Parathyroid adenoma (tissue), 2 donors: ENCODE results near the gene TYROBP.

Source experiments
- H2AFZ ChIP-seq: fragments of 300-600 bp; sonication (generic); one replicate; pipeline ENCODE4 v1.7.0; 2017; ENCODE audit warnings: antibody characterized with exemption, mild to moderate bottlenecking
- H3K27ac ChIP-seq: fragments of 300-600 bp; sonication (generic); one replicate; pipeline ENCODE4 v1.7.0; 2017
- H3K27me3 ChIP-seq: fragments of 300-600 bp; sonication (generic); one replicate; pipeline ENCODE4 v1.7.0; 2017; ENCODE audit warnings: low read length; ENCODE audit not compliant: control insufficient read depth, insufficient read depth
- H3K36me3 ChIP-seq: fragments of 300-600 bp; sonication (generic); one replicate; pipeline ENCODE4 v1.7.0; 2017; ENCODE audit warnings: low read length; ENCODE audit not compliant: control insufficient read depth, insufficient read depth
- H3K4me1 ChIP-seq: fragments of 300-600 bp; sonication (generic); one replicate; pipeline ENCODE4 v1.7.0; 2017; ENCODE audit warnings: control low read depth
- H3K4me2 ChIP-seq: fragments of 300-600 bp; sonication (generic); one replicate; pipeline ENCODE4 v1.7.0; 2017; ENCODE audit warnings: low read length
- H3K4me3 ChIP-seq: fragments of 300-600 bp; sonication (generic); one replicate; pipeline ENCODE4 v1.7.0; 2017; ENCODE audit warnings: low read depth, low read length
- H3K79me2 ChIP-seq: fragments of 300-600 bp; sonication (generic); one replicate; pipeline ENCODE4 v1.7.0; 2017; ENCODE audit warnings: control low read depth
- H3K9ac ChIP-seq: fragments of 300-600 bp; sonication (generic); one replicate; pipeline ENCODE4 v1.7.0; 2017; ENCODE audit warnings: mild to moderate bottlenecking
- H3K9me3 ChIP-seq: fragments of 300-600 bp; sonication (generic); one replicate; pipeline ENCODE4 v1.7.0; 2017; ENCODE audit warnings: low read length; ENCODE audit not compliant: control insufficient read depth
- TF ChIP-seq, protein P1 (sequence below): fragments of 300-600 bp; sonication (generic); IDR thresholded peaks from one replicate; pipeline ENCODE4 v1.7.0; 2017; ENCODE audit warnings: antibody characterized with exemption, mild to moderate bottlenecking
- donor health status: primary hyperparathyroidism.

TYROBP gene

GRCh38 chr19:35921012-35921411, 12.9 kb upstream of the TYROBP start:
- Histone ChIP-seq H3K79me2 (no peaks in the 10 kb centered on the region), H3K4me2 (no peak overlapping the region), H3K4me1 (no peaks in the 10 kb centered on the region), H2AFZ (no peak overlapping the region), H3K4me3 (no peak overlapping the region), H3K36me3 (no peaks in the 10 kb centered on the region), H3K27me3 (no peaks in the 10 kb centered on the region), H3K9ac (no peak overlapping the region), H3K27ac (no peak overlapping the region), H3K9me3 (no peaks in the 10 kb centered on the region)
- TF ChIP-seq, protein P1, sequence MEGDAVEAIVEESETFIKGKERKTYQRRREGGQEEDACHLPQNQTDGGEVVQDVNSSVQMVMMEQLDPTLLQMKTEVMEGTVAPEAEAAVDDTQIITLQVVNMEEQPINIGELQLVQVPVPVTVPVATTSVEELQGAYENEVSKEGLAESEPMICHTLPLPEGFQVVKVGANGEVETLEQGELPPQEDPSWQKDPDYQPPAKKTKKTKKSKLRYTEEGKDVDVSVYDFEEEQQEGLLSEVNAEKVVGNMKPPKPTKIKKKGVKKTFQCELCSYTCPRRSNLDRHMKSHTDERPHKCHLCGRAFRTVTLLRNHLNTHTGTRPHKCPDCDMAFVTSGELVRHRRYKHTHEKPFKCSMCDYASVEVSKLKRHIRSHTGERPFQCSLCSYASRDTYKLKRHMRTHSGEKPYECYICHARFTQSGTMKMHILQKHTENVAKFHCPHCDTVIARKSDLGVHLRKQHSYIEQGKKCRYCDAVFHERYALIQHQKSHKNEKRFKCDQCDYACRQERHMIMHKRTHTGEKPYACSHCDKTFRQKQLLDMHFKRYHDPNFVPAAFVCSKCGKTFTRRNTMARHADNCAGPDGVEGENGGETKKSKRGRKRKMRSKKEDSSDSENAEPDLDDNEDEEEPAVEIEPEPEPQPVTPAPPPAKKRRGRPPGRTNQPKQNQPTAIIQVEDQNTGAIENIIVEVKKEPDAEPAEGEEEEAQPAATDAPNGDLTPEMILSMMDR = no peak

- TF ChIP-seq, protein P1 = no peak
- Histone ChIP-seq H3K36me3 (no peaks in the 10 kb centered on the region), H3K4me1 (no peaks in the 10 kb centered on the region), H2AFZ (no peak overlapping the region), H3K79me2 (no peaks in the 10 kb centered on the region), H3K4me2 (no peak overlapping the region), H3K27ac (no peak overlapping the region), H3K9me3 (no peaks in the 10 kb centered on the region), H3K27me3 (no peaks in the 10 kb centered on the region), H3K9ac (no peak overlapping the region), H3K4me3 (no peak overlapping the region)
These were observed 11.2 kb upstream of the TYROBP start for GRCh38 chr19:35919306-35919705.

DNA sequence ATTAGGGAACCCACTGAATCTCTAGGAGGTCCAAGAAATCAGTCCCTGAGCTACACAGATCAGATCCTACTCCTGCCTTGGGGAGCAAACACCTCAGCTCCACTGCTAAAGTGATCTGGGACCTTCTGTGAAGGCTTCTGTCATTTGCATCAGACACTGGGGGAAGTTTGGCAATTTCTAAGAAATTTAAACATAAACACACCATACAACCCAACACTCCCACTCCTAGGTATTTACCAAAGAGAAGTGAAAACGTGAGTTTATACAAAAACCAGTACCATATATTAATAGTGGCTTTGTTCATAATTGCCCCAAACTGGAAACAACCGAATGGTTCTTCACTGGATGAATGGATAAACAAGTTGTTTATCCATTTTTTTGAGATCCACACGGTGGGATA, 7.3 kb upstream of the TYROBP start:
- H3K4me3 ChIP-seq = no peak overlapping the region
- H3K36me3 ChIP-seq = no peaks in the 10 kb centered on the region
- TF ChIP-seq, protein P1 = no peak
- no peak overlapping the region for H3K27ac ChIP-seq
- H3K4me1 ChIP-seq = peaks cover 5% of the 10 kb centered on the region
- H3K9ac ChIP-seq = no peak overlapping the region
- no peaks in the 10 kb centered on the region for H3K27me3 ChIP-seq
- H2AFZ ChIP-seq = no peak overlapping the region
- H3K4me2 ChIP-seq = no peak overlapping the region
- H3K79me2 ChIP-seq = no peaks in the 10 kb centered on the region
- H3K9me3 ChIP-seq = no peaks in the 10 kb centered on the region

- H3K27ac ChIP-seq = no peak overlapping the region
- H2AFZ ChIP-seq = no peak overlapping the region
- no peak overlapping the region for H3K4me3 ChIP-seq
- no peaks in the 10 kb centered on the region for H3K79me2 ChIP-seq
- no peaks in the 10 kb centered on the region for H3K36me3 ChIP-seq
- no peaks in the 10 kb centered on the region for H3K27me3 ChIP-seq
- H3K4me2 ChIP-seq = no peak overlapping the region
- peaks cover 5% of the 10 kb centered on the region for H3K4me1 ChIP-seq
- TF ChIP-seq, protein P1 = no peak
- H3K9me3 ChIP-seq = no peaks in the 10 kb centered on the region
- no peak overlapping the region for H3K9ac ChIP-seq
These were observed 5.5 kb upstream of the TYROBP start for GRCh38 chr19:35913589-35913988.

GRCh38 chr19:35911790-35912189, 3.7 kb upstream of the TYROBP start:
- H3K27me3 ChIP-seq = no peaks in the 10 kb centered on the region
- no peak overlapping the region for H3K4me2 ChIP-seq
- no peak overlapping the region for H3K9ac ChIP-seq
- no peak overlapping the region for H3K4me3 ChIP-seq
- no peaks in the 10 kb centered on the region for H3K9me3 ChIP-seq
- no peaks in the 10 kb centered on the region for H3K79me2 ChIP-seq
- TF ChIP-seq, protein P1 = no peak
- H3K4me1 ChIP-seq = peaks cover 5% of the 10 kb centered on the region
- H3K36me3 ChIP-seq = no peaks in the 10 kb centered on the region
- H2AFZ ChIP-seq = peak overlapping the region; percentile 65
- H3K27ac ChIP-seq = peak overlapping the region; percentile 25
